Heart right ventricle (tissue), 16 donors: ENCODE measurements around the gene ESYT1. TPM values are rescaled to one million over a fixed set of nuclear protein-coding genes. Genes with fewer than 3 reads are reported as not detected.

Experiments used
- ATAC-seq, 8 donors: fragments of 200-7000 bp; cut with Tn5 transposase; one replicate each; pipeline ENCODE4 v1.9.1; 2020; ENCODE audit warnings: mild to moderate bottlenecking in 8 of 8, moderate library complexity in 8 of 8, moderate number of reproducible peaks in 1 of 8
- DNase-seq, 2 donors: peaks; one replicate each; pipeline ENCODE4 v3.0.0-alpha.2; 2020
- H3K27ac ChIP-seq, 10 donors: fragments of 200-600 bp; sonication (generic) in 2 of 10; one replicate each; pipeline versions ENCODE4 v1.5.0 to v1.8.0; 2020 to 2022; ENCODE audit warnings: mild to moderate bottlenecking in 3 of 10
- H3K27me3 ChIP-seq, 7 donors: fragments of 200-600 bp; one replicate each; pipeline ENCODE4 v1.8.0; 2021 to 2022; ENCODE audit warnings: mild to moderate bottlenecking in 2 of 7
- H3K36me3 ChIP-seq, 9 donors: fragments of 200-600 bp; sonication (generic) in 1 of 9; one replicate each; pipeline versions ENCODE4 v1.5.0 to v1.8.0; 2020 to 2022; ENCODE audit warnings: mild to moderate bottlenecking in 2 of 9
- H3K4me1 ChIP-seq, 9 donors: fragments of 200-600 bp; sonication (generic) in 1 of 9; one replicate each; pipeline versions ENCODE4 v1.5.0 to v1.8.0; 2020 to 2022; ENCODE audit warnings: mild to moderate bottlenecking in 4 of 9
- H3K4me3 ChIP-seq, 10 donors: fragments of 200-600 bp; sonication (generic) in 2 of 10; one replicate each; pipeline versions ENCODE4 v1.5.0 to v1.8.0; 2020 to 2022; ENCODE audit warnings: mild to moderate bottlenecking in 7 of 10, moderate library complexity in 2 of 10
- H3K9me3 ChIP-seq, 11 donors: fragments of 200-600 bp in 10 of 11; sonication (generic) in 2 of 11; one replicate each; pipeline versions ENCODE4 v1.5.0 to v1.8.0; 2013 to 2022; ENCODE audit warnings: mild to moderate bottlenecking in 2 of 11, control low read depth in 1 of 11, moderate library complexity in 1 of 11
- WGBS, 2 donors: extraction: QIAGEN DNeasy Blood & Tissue Kit; methylation state at CpG; one replicate each; pipeline ENCODE4 v1.1.7; 2013; ENCODE audit warnings: inconsistent platforms in 1 of 2; 5-methylcytosine and 5-hydroxymethylcytosine counted together
- intact Hi-C, 10 donors: fragments of 100-400 bp; cut with DNase I; formaldehyde crosslinking; loops; one replicate each; pipeline versions ENCODE4 v1.11.1 to v1.14.2; 2022
- polyA plus RNA-seq, 2 donors: library from polyadenylated mRNA; stranded (reverse); fragments of 200-250 nt; gene quantifications; one replicate each; pipeline ENCODE4 v1.2.3, GENCODE V29; 2013
- total RNA-seq, 10 donors: library from RNA; stranded (reverse); fragmentation: NEBNext Ultra II Directional in 3 of 10; extraction: Animal tissue kit (Norgen Biotek cat#: 25700) in 3 of 10; gene quantifications; one replicate each; pipeline versions ENCODE4 v1.2.1 to v1.2.4, GENCODE V29; 2021 to 2023
- TF ChIP-seq, protein P1 (sequence below), 9 donors: fragments of 200-600 bp; sonication (generic) in 2 of 9; IDR thresholded peaks; one replicate each; pipeline versions ENCODE4 v1.5.0 to v1.8.0; 2021 to 2022; ENCODE audit warnings: antibody characterized with exemption in 9 of 9, mild to moderate bottlenecking in 5 of 9, moderate library complexity in 1 of 9
- donor health status: Arrhythmogenic right ventricular cardiomyopathy.
- donor health status: ischemic (EF 13 %, LVEDD 7.1; RV severe dilation, severe dysfunction).
- donor health status: healthy with polysubstance abuse.
- donor health status: DM: no; HTN: yes; CAD: no.
- donor health status: DM: no; HTN: no; CAD: no.
- donor health status: ischemic (EF 25% LVEDD 6.9; RV normal size, moderate dysfunction).
- donor health status: ischemic (EF 25% LVEDD 5.7; RV mildly dilated, moderate dysfunction).
- donor health status: healthy.
- donor health status: DM: yes; HTN: yes; CAD: no.
- donor health status: Ischemic cardiomyopathy.
- donor health status: ischemic (EF 35%, LVEDD 5.7; RV mildly dilated, moderate dysfunction).
- donor health status: nonischemic (EF 11% LVEDD 7.7; RV severe dilation, severe dysfunction).
- donor health status: DM: yes; HTN: yes; CAD: no.
- donor health status: PGD.
- donor health status: ischemic (EF 29% LVEDD 5.4; RV normal size, mild dysfunction).
- donor health status: nonischemic (EF 23%, LVEDD 6.1; RV moderate dilation, normal function).

The ESYT1 gene
- total and polyA plus RNA-seq, 12 donors = 20.9 to 57.3 (median 31.9) TPM

DNA sequence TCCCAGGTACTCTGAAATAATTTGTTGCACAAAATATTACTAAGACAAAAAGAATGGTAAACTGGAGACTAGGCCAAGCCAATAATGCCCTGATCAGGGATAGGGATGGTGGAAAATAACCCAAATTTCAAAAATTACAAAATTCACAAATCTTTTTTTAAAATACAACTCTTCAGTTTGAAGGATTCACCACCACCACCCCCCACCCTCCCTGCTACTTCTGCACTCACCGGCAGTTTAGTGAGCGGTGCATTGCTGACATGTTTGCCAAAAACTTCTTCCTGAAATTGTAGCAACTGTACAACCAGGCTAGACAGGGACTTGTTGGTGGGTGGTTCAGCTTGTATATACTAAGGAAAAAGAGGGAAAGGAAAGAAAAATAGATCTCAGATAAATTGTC, 58.9 kb downstream of the ESYT1 start:
- Histone ChIP-seq H3K27ac (peak overlapping the region in 1 of 10 donors; percentile 95), H3K4me3 (peak overlapping the region in 1 of 10 donors; percentile 8), H3K9me3 (no peaks in the 10 kb centered on the region), H3K27me3 (no peaks in the 10 kb centered on the region), H3K36me3 (peaks cover 0 to 54% (median 37%) of the 10 kb centered on the region in 9 donors), H3K4me1 (peaks cover 6 to 34% (median 27%) of the 10 kb centered on the region in 9 donors)
- TF ChIP-seq, protein P1, sequence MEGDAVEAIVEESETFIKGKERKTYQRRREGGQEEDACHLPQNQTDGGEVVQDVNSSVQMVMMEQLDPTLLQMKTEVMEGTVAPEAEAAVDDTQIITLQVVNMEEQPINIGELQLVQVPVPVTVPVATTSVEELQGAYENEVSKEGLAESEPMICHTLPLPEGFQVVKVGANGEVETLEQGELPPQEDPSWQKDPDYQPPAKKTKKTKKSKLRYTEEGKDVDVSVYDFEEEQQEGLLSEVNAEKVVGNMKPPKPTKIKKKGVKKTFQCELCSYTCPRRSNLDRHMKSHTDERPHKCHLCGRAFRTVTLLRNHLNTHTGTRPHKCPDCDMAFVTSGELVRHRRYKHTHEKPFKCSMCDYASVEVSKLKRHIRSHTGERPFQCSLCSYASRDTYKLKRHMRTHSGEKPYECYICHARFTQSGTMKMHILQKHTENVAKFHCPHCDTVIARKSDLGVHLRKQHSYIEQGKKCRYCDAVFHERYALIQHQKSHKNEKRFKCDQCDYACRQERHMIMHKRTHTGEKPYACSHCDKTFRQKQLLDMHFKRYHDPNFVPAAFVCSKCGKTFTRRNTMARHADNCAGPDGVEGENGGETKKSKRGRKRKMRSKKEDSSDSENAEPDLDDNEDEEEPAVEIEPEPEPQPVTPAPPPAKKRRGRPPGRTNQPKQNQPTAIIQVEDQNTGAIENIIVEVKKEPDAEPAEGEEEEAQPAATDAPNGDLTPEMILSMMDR (IDR thresholded peaks at IDR 0.05) = no peak
- 37 to 39% methylated on average over 2 of the region's 2 CpGs for WGBS, 2 donors
- no peak for DNase-seq
- intact Hi-C loops = loop anchor here in 3 of 10 donors (5.0 to 10.0 kb wide), 4 partner anchors 35 to 142 kb away; partner anchors contain the start of genes ESYT1 (in 1 of the 3), NABP2 (in 1 of the 3), RNF41 (in 1 of the 3) and RPS26 (in 1 of the 3)
- no peak for ATAC-seq

DNA sequence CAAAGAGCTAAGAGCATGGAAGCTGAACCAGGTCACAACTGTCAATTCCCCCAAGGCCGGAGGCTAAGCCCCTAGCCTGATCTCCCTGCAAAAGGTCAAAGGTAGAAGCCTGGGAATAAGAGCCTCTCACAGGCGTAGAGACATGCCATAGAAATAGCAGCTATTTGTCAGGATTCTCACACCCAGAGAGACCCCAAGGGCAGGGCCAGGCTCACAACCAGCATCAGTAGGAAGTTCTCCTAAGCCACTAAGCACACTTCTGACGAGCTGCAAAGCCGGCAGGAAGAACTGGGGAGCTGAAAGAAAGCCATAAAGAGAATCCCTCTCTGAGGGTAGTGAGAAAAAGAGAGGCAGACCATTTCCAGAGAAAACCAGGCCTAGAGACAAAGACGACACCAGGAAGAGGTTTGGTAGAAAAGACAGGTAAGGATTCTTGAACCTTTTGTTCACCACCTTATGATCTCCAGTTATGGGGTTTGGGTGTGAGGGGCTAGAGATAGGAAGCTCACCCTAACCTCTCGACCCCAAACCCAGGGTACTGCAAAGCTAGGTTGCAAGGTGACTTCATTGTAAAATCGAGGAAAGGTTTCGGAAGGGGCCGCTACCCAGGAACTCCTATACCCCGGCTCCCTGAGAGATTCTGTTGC, 60.2 kb downstream of the ESYT1 start:
- TF ChIP-seq, protein P1 (IDR thresholded peaks at IDR 0.05) = no peak
- H3K9me3 ChIP-seq = no peaks in the 10 kb centered on the region
- H3K27ac ChIP-seq = peak overlapping the region in 9 of 10 donors; percentile 80 to 95 (median 92)
- DNase-seq (no peak), ATAC-seq (no peak)
- peak overlapping the region; percentile 61 to 92 (median 86) for H3K4me3 ChIP-seq
- WGBS, 2 donors = 15 to 19% methylated on average over 10 of the region's 10 CpGs
- H3K27me3 ChIP-seq = no peaks in the 10 kb centered on the region
- intact Hi-C loops = loop anchor here in 8 of 10 donors (1.0 to 10.0 kb wide), 11 partner anchors 27 to 143 kb away; partner anchors contain the start of genes ESYT1 (in 2 of the 8), ZC3H10 (in 2 of the 8), MYL6B (in 1 of the 8) and NABP2 (in 1 of the 8)
- H3K36me3 ChIP-seq = peaks cover 0 to 41% (median 27%) of the 10 kb centered on the region in 9 donors
- peaks cover 6 to 37% (median 27%) of the 10 kb centered on the region in 9 donors for H3K4me1 ChIP-seq

DNA sequence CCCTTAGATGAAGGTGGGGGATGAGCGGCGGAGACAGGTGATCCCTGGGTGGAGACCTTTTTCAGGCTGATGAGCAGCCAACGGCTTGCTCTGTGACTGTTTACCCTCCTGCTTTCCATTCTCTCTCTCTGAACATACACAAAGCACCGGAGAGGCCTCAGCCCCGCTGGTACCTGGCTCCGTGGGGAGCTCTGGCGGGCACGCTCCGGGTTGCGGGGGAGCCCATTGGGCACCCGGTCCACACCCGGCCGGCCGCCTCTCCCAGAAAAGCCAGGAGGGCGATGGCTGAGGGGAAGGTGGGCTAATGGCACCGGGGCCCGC, 60.7 kb downstream of the ESYT1 start:
- TF ChIP-seq, protein P1 (IDR thresholded peaks at IDR 0.05) = no peak
- DNase-seq (no peak), ATAC-seq (peak in 3 of 8 donors; percentile 0 to 32 (median 1))
- H3K4me3 ChIP-seq = peak overlapping the region; percentile 61 to 92 (median 86)
- peaks cover 0 to 36% (median 23%) of the 10 kb centered on the region in 9 donors for H3K36me3 ChIP-seq
- peaks cover 6 to 39% (median 27%) of the 10 kb centered on the region in 9 donors for H3K4me1 ChIP-seq
- no peaks in the 10 kb centered on the region for H3K27me3 ChIP-seq
- intact Hi-C loops = loop anchor here (1.0 to 10.0 kb wide), 13 partner anchors 28 to 144 kb away; partner anchors contain the start of genes ESYT1 (in 2 of the 10), ZC3H10 (in 2 of the 10), MYL6B (in 1 of the 10) and NABP2 (in 1 of the 10)
- 1 to 3% methylated on average over 15 to 17 of the region's 17 CpGs for WGBS, 2 donors
- H3K27ac ChIP-seq = peak overlapping the region; percentile 57 to 95 (median 92)
- H3K9me3 ChIP-seq = no peaks in the 10 kb centered on the region

DNA sequence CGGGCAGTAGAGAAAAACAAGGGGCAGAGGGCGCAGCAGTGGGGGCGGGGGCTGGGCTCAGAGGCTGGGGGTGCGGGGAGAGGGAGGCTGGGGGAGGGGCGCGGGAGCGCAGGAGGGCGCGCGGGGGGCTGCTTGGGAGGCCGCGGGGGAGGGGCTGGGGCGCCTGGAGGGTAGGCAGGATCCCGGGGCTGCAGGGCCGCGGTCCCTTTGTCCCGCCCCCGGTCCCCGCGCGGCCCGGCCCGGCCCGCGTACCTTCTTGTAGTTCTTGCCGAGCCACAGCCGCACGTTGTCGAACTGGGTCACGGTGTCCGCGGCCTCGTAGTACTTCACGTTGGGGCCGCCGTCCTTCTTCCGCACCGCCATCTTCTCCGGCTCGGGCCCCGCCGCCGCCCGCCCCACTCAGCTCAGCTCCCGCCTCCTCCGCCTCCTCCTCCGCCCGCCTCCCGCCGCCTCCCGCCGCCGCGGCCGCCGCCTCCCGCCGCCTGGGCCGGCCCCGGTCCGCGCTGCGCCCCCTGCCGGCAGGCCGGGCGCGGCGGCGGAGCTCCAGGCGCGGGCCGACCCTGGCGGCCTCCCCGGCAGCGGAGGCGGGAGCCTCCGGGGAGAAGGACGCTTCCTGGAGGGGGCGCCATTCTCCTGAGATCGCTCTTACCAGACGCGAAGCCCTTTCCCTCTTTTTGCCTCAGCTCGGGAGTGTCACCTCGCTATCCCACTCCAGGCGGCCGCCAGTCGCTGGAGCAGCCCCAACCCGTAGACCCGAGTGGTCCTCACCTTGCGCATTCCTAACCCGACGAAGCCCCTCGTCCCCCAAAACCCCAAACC, 61.2 kb downstream of the ESYT1 start, which contains the start of gene SMARCC2:
TSS of gene SMARCC2 (minus strand) at position 385 of the 819 bp plus-strand sequence. CDS start at position 363, 22 bp downstream.
- H3K4me1 ChIP-seq = peaks cover 6 to 39% (median 27%) of the 10 kb centered on the region in 9 donors
- H3K27me3 ChIP-seq = no peaks in the 10 kb centered on the region
- WGBS, 2 donors = 1% methylated on average over 40 to 93 of the region's 93 CpGs
- DNase-seq (peak; percentile 87 to 88), ATAC-seq (peak; percentile 84 to 94 (median 92))
- H3K36me3 ChIP-seq = peaks cover 0 to 30% (median 17%) of the 10 kb centered on the region in 9 donors
- TF ChIP-seq, protein P1 (IDR thresholded peaks at IDR 0.05) = peak; percentile 63 to 81 (median 74)
- intact Hi-C loops = loop anchor here (1.0 to 10.0 kb wide), 12 partner anchors 29 to 145 kb away; partner anchors contain the start of genes ESYT1 (in 2 of the 10), ZC3H10 (in 2 of the 10), MYL6B (in 1 of the 10) and NABP2 (in 1 of the 10)
- H3K4me3 ChIP-seq = peak within 1 kb of the TSS; percentile 61 to 92 (median 86)
- no peaks in the 10 kb centered on the region for H3K9me3 ChIP-seq
- H3K27ac ChIP-seq = peak within 1 kb of the TSS; percentile 78 to 95 (median 92)
